Thoracic aorta (tissue), 2 donors: Measurements from ENCODE around the gene COMMD10. TPM values are rescaled to one million over a fixed set of nuclear protein-coding genes. Genes with fewer than 3 reads are reported as not detected.

Experiments
- ATAC-seq: fragments of 150-250 bp; one replicate; pipeline ENCODE4 v1.8.0; 2017; ENCODE audit warnings: low read depth; ENCODE audit not compliant: insufficient number of reproducible peaks, low FRiP score
- DNase-seq: peaks from one replicate; pipeline ENCODE4 v3.0.0-alpha.2; 2020; ENCODE audit warnings: low spot score
- H3K27ac ChIP-seq, 2 donors: fragments of 200-600 bp; sonication (generic); 1 replicate in 1 of 2; 2 replicates in 1 of 2; pipeline ENCODE4 v1.5.1; 2016; ENCODE audit warnings: mild to moderate bottlenecking in 2 of 2, moderate library complexity in 2 of 2
- H3K27me3 ChIP-seq: fragments of 200-600 bp; sonication (generic); replicated peaks from 2 replicates; pipeline ENCODE4 v1.6.0; 2016; ENCODE audit warnings: mild to moderate bottlenecking; ENCODE audit not compliant: insufficient read depth
- H3K36me3 ChIP-seq: fragments of 200-600 bp; sonication (generic); one replicate; pipeline ENCODE4 v1.5.1; 2016
- H3K4me1 ChIP-seq, 2 donors: fragments of 200-600 bp; sonication (generic); 1 replicate in 1 of 2; 2 replicates in 1 of 2; pipeline versions ENCODE4 v1.5.1 to v1.6.0; 2016; ENCODE audit warnings: low read depth in 2 of 2, mild to moderate bottlenecking in 1 of 2; ENCODE audit not compliant: control insufficient read depth in 1 of 2
- H3K4me3 ChIP-seq: fragments of 200-600 bp; sonication (generic); 2 replicates; pipeline ENCODE4 v1.5.1; 2016; ENCODE audit warnings: mild to moderate bottlenecking
- H3K9me3 ChIP-seq: fragments of 200-600 bp; sonication (generic); 2 replicates; pipeline ENCODE4 v1.5.1; 2016
- CTCF ChIP-seq: fragments of 200-600 bp; sonication (generic); IDR thresholded peaks from one replicate; pipeline ENCODE4 v1.5.1; 2019; ENCODE audit warnings: antibody characterized with exemption
- total RNA-seq, 2 donors: library from RNA; depleted of rRNA; stranded (reverse); fragments of >200 nt; gene quantifications; one replicate each; pipeline versions ENCODE4 v1.1.0 to v1.2.3, GENCODE V29; 2016

Gene COMMD10
- total RNA-seq, 2 donors from 2014 or later = 12.6 to 21.6 TPM

GRCh38 chr5:116276952-116277351 lies 192.1 kb downstream of the COMMD10 start:
- no peaks in the 10 kb centered on the region for H3K4me1 ChIP-seq
- H3K27me3 ChIP-seq = no peaks in the 10 kb centered on the region
- TF ChIP-seq CTCF = no peak
- ATAC-seq = no peak
- H3K36me3 ChIP-seq = no peaks in the 10 kb centered on the region
- H3K27ac ChIP-seq = no peak overlapping the region
- no peak for DNase-seq
- no peak overlapping the region for H3K4me3 ChIP-seq
- peaks cover 16% of the 10 kb centered on the region for H3K9me3 ChIP-seq

- Histone ChIP-seq H3K36me3 (no peaks in the 10 kb centered on the region), H3K27me3 (no peaks in the 10 kb centered on the region), H3K4me3 (no peak overlapping the region), H3K4me1 (no peaks in the 10 kb centered on the region), H3K27ac (no peak overlapping the region), H3K9me3 (peaks cover 16% of the 10 kb centered on the region)
- DNase-seq (no peak), ATAC-seq (no peak)
- TF ChIP-seq CTCF = no peak
These were observed 195.5 kb downstream of the COMMD10 start for GRCh38 chr5:116280149-116280803.

DNA sequence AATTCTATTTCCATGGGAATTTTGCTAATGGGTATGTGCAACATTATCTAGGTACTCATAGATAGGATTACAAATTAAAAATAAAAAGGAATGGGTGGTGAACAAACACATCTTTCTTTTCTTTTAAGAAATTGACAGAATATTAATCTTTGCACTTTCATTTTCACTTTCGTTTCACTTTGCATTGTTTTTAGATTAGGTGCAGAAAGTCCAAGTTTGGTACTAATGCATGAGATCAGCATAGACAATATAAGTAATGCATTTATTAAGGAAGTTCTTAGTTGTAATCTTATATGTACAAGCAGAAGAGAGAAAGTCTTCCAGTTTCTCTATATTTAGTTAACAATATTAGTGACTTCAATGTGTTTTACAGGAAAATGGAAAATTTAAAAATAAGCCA lies 196.5 kb downstream of the COMMD10 start:
- no peaks in the 10 kb centered on the region for H3K27me3 ChIP-seq
- H3K9me3 ChIP-seq = peaks cover 13% of the 10 kb centered on the region
- H3K36me3 ChIP-seq = no peaks in the 10 kb centered on the region
- DNase-seq = no peak
- ATAC-seq = no peak
- no peak for TF ChIP-seq CTCF
- H3K4me1 ChIP-seq = no peaks in the 10 kb centered on the region
- no peak overlapping the region for H3K27ac ChIP-seq
- H3K4me3 ChIP-seq = no peak overlapping the region

DNA sequence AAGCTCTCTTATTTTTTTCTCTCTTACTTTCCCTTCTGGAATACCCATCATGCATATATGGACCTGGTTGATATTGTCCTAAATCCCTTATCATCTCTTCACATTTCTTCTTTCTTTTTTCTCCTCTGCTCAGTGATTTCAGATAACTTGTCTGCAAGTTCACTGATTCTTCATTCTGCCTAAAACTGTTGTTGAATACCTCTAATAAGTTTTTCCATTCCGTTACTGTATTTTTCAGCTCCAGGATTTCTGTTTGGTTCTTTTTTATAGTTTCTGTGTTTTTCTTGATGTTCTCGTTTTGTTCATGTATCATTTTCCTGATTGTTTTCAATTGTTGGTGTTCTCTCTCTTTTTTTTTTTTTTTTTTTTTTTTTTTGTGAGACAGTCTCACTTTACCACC lies 203.7 kb downstream of the COMMD10 start:
- ATAC-seq = no peak

GRCh38 chr5:116289276-116289675 lies 204.5 kb downstream of the COMMD10 start:
- no peaks in the 10 kb centered on the region for H3K36me3 ChIP-seq
- no peak overlapping the region for H3K27ac ChIP-seq
- no peak for TF ChIP-seq CTCF
- H3K4me1 ChIP-seq = no peaks in the 10 kb centered on the region
- H3K4me3 ChIP-seq = no peak overlapping the region
- no peak for DNase-seq
- peaks cover 14% of the 10 kb centered on the region for H3K9me3 ChIP-seq
- H3K27me3 ChIP-seq = no peaks in the 10 kb centered on the region
- no peak for ATAC-seq

More for the DNA sequence above, 203.7 kb downstream of the COMMD10 start:
- Histone ChIP-seq H3K27me3 (no peaks in the 10 kb centered on the region), H3K27ac (no peak overlapping the region), H3K36me3 (no peaks in the 10 kb centered on the region), H3K4me3 (no peak overlapping the region), H3K4me1 (no peaks in the 10 kb centered on the region), H3K9me3 (peaks cover 14% of the 10 kb centered on the region)
- DNase-seq = no peak
- no peak for TF ChIP-seq CTCF
